ENCODE results near the gene MACROH2A1. TPM values are rescaled to one million over a fixed set of nuclear protein-coding genes. Genes with fewer than 3 reads are reported as not detected.

MACROH2A1 gene
- total RNA-seq, 1 experiment from 2014 or later: 236 TPM

GRCh38 chr5:135340568-135340967 is 58.5 kb downstream of the MACROH2A1 start:
- peaks cover 21% of the 10 kb centered on the region for H3K4me1 ChIP-seq
- intact Hi-C loops (cut with micrococcal nuclease; ENCODE audit: unreplicated experiment): loop anchor here (5.0 kb wide), 1 partner anchor 87 kb away; no protein-coding TSS in a partner anchor
- no peak for TF ChIP-seq CTCF (IDR thresholded peaks at IDR 0.05; ENCODE audit: insufficient read depth in 1 of 2, low read depth in 1 of 2, low read length in 1 of 2, severe bottlenecking in 1 of 2, unreplicated experiment in 1 of 2)
- peaks cover 11% of the 10 kb centered on the region for H3K36me3 ChIP-seq (ENCODE audit: control insufficient read depth, insufficient read depth, low read length)
- no peaks in the 10 kb centered on the region for H3K27me3 ChIP-seq (replicated peaks; ENCODE audit: control insufficient read depth, insufficient read depth, low read length)
- no peaks in the 10 kb centered on the region for H3K9me3 ChIP-seq
- Mint-ChIP-seq H3K9me3 (ENCODE audit: unreplicated experiment) (no peaks in the 10 kb centered on the region), H3K36me3 (ENCODE audit: insufficient read depth, unreplicated experiment) (peaks cover 73% of the 10 kb centered on the region), H3K27me3 (ENCODE audit: insufficient read depth, unreplicated experiment) (no peaks in the 10 kb centered on the region), H3K4me3 (ENCODE audit: unreplicated experiment) (no peak overlapping the region), H3K4me1 (ENCODE audit: low read depth, unreplicated experiment) (no peaks in the 10 kb centered on the region), H3K27ac (ENCODE audit: unreplicated experiment) (peak overlapping the region; percentile 40)
- no peak for DNase-seq
- CTCF ChIA-PET: no interaction called here
- no TSS peak for BruUV-seq (replicated peaks)
- no peak overlapping the region for H3K4me3 ChIP-seq (ENCODE audit: low read depth, low read length)
- POLR2A ChIA-PET: interaction anchor here (0.5 kb wide), 1 partner anchor 1216 kb away, joined by 11 read pairs; no protein-coding TSS in a partner anchor

GRCh38 chr5:135339623-135340022 is 59.4 kb downstream of the MACROH2A1 start:
- BruUV-seq (replicated peaks): no TSS peak
- H3K27me3 ChIP-seq (replicated peaks; ENCODE audit: control insufficient read depth, insufficient read depth, low read length): no peaks in the 10 kb centered on the region
- H3K4me3 ChIP-seq (ENCODE audit: low read depth, low read length): no peak overlapping the region
- peaks cover 11% of the 10 kb centered on the region for H3K36me3 ChIP-seq (ENCODE audit: control insufficient read depth, insufficient read depth, low read length)
- H3K4me1 ChIP-seq: peaks cover 21% of the 10 kb centered on the region
- no peak overlapping the region for H3K27ac Mint-ChIP-seq (ENCODE audit: unreplicated experiment)
- peaks cover 71% of the 10 kb centered on the region for H3K36me3 Mint-ChIP-seq (ENCODE audit: insufficient read depth, unreplicated experiment)
- H3K9me3 Mint-ChIP-seq (ENCODE audit: unreplicated experiment): no peaks in the 10 kb centered on the region
- no peaks in the 10 kb centered on the region for H3K27me3 Mint-ChIP-seq (ENCODE audit: insufficient read depth, unreplicated experiment)
- CTCF ChIA-PET: no interaction called here
- H3K9me3 ChIP-seq: no peaks in the 10 kb centered on the region
- no peak for DNase-seq
- H3K4me1 Mint-ChIP-seq (ENCODE audit: low read depth, unreplicated experiment): no peaks in the 10 kb centered on the region
- no peak overlapping the region for H3K4me3 Mint-ChIP-seq (ENCODE audit: unreplicated experiment)
- intact Hi-C loops (cut with micrococcal nuclease; ENCODE audit: unreplicated experiment): loop anchor here (5.0 kb wide), 1 partner anchor 88 kb away; no protein-coding TSS in a partner anchor
- no peak for TF ChIP-seq CTCF (IDR thresholded peaks at IDR 0.05; ENCODE audit: insufficient read depth in 1 of 2, low read depth in 1 of 2, low read length in 1 of 2, severe bottlenecking in 1 of 2, unreplicated experiment in 1 of 2)
- POLR2A ChIA-PET: no interaction called here

- H3K27ac Mint-ChIP-seq (ENCODE audit: unreplicated experiment): no peak overlapping the region
- ChIA-PET POLR2A (no interaction called here), CTCF (interaction anchor here (1.0 kb wide), 1 partner anchor 123 kb away, joined by 3 read pairs; no protein-coding TSS in a partner anchor)
- Histone ChIP-seq H3K9me3 (no peaks in the 10 kb centered on the region), H3K4me1 (peaks cover 21% of the 10 kb centered on the region), H3K4me3 (ENCODE audit: low read depth, low read length) (no peak overlapping the region), H3K36me3 (ENCODE audit: control insufficient read depth, insufficient read depth, low read length) (peaks cover 11% of the 10 kb centered on the region), H3K27me3 (replicated peaks; ENCODE audit: control insufficient read depth, insufficient read depth, low read length) (no peaks in the 10 kb centered on the region)
- H3K4me1 Mint-ChIP-seq (ENCODE audit: low read depth, unreplicated experiment): no peaks in the 10 kb centered on the region
- DNase-seq: no peak
- no peak overlapping the region for H3K4me3 Mint-ChIP-seq (ENCODE audit: unreplicated experiment)
- H3K9me3 Mint-ChIP-seq (ENCODE audit: unreplicated experiment): no peaks in the 10 kb centered on the region
- H3K36me3 Mint-ChIP-seq (ENCODE audit: insufficient read depth, unreplicated experiment): peaks cover 69% of the 10 kb centered on the region
- no peak for TF ChIP-seq CTCF (IDR thresholded peaks at IDR 0.05; ENCODE audit: insufficient read depth in 1 of 2, low read depth in 1 of 2, low read length in 1 of 2, severe bottlenecking in 1 of 2, unreplicated experiment in 1 of 2)
- no TSS peak for BruUV-seq (replicated peaks)
- H3K27me3 Mint-ChIP-seq (ENCODE audit: insufficient read depth, unreplicated experiment): no peaks in the 10 kb centered on the region
- intact Hi-C loops (cut with micrococcal nuclease; ENCODE audit: unreplicated experiment): no loop called here
Measured at GRCh38 chr5:135339189-135339588, 59.8 kb downstream of the MACROH2A1 start.

Measured in Caco-2 (cell line).